Thoracic aorta (tissue), 2 donors: ENCODE measurements around the gene TOP1. TPM values are rescaled to one million over a fixed set of nuclear protein-coding genes. Genes with fewer than 3 reads are reported as not detected.

Experiments
- ATAC-seq: fragments of 150-250 bp; one replicate; pipeline ENCODE4 v1.8.0; 2017; ENCODE audit warnings: low read depth; ENCODE audit not compliant: insufficient number of reproducible peaks, low FRiP score
- DNase-seq: peaks from one replicate; pipeline ENCODE4 v3.0.0-alpha.2; 2020; ENCODE audit warnings: low spot score
- H3K27ac ChIP-seq, 2 donors: fragments of 200-600 bp; sonication (generic); 1 replicate in 1 of 2; 2 replicates in 1 of 2; pipeline ENCODE4 v1.5.1; 2016; ENCODE audit warnings: mild to moderate bottlenecking in 2 of 2, moderate library complexity in 2 of 2
- H3K27me3 ChIP-seq: fragments of 200-600 bp; sonication (generic); replicated peaks from 2 replicates; pipeline ENCODE4 v1.6.0; 2016; ENCODE audit warnings: mild to moderate bottlenecking; ENCODE audit not compliant: insufficient read depth
- H3K36me3 ChIP-seq: fragments of 200-600 bp; sonication (generic); one replicate; pipeline ENCODE4 v1.5.1; 2016
- H3K4me1 ChIP-seq, 2 donors: fragments of 200-600 bp; sonication (generic); 1 replicate in 1 of 2; 2 replicates in 1 of 2; pipeline versions ENCODE4 v1.5.1 to v1.6.0; 2016; ENCODE audit warnings: low read depth in 2 of 2, mild to moderate bottlenecking in 1 of 2; ENCODE audit not compliant: control insufficient read depth in 1 of 2
- H3K4me3 ChIP-seq: fragments of 200-600 bp; sonication (generic); 2 replicates; pipeline ENCODE4 v1.5.1; 2016; ENCODE audit warnings: mild to moderate bottlenecking
- H3K9me3 ChIP-seq: fragments of 200-600 bp; sonication (generic); 2 replicates; pipeline ENCODE4 v1.5.1; 2016
- CTCF ChIP-seq: fragments of 200-600 bp; sonication (generic); IDR thresholded peaks from one replicate; pipeline ENCODE4 v1.5.1; 2019; ENCODE audit warnings: antibody characterized with exemption
- total RNA-seq, 2 donors: library from RNA; depleted of rRNA; stranded (reverse); fragments of >200 nt; gene quantifications; one replicate each; pipeline versions ENCODE4 v1.1.0 to v1.2.3, GENCODE V29; 2016

Gene TOP1
- total RNA-seq, 2 donors from 2014 or later, result 17.3 to 35.4 TPM

GRCh38 chr20:41091927-41092326 lies 63.3 kb downstream of the TOP1 start:
- Histone ChIP-seq H3K4me1 (no peaks in the 10 kb centered on the region), H3K4me3 (no peak overlapping the region), H3K36me3 (peaks cover 29% of the 10 kb centered on the region), H3K27me3 (no peaks in the 10 kb centered on the region), H3K9me3 (no peaks in the 10 kb centered on the region), H3K27ac (no peak overlapping the region)
- TF ChIP-seq CTCF, result no peak
- ATAC-seq, result no peak
- DNase-seq, result no peak

- ATAC-seq (no peak), DNase-seq (no peak)
- peak overlapping the region in 1 of 2 donors; percentile 20 for H3K27ac ChIP-seq
- no peaks in the 10 kb centered on the region for H3K4me1 ChIP-seq
- no peaks in the 10 kb centered on the region for H3K9me3 ChIP-seq
- H3K4me3 ChIP-seq, result no peak overlapping the region
- peaks cover 35% of the 10 kb centered on the region for H3K36me3 ChIP-seq
- no peaks in the 10 kb centered on the region for H3K27me3 ChIP-seq
- no peak for TF ChIP-seq CTCF
These were observed 65.9 kb downstream of the TOP1 start for GRCh38 chr20:41094353-41095055.

- DNase-seq, result no peak
- no peak overlapping the region for H3K4me3 ChIP-seq
- TF ChIP-seq CTCF, result peak; percentile 85
- peaks cover 42% of the 10 kb centered on the region for H3K36me3 ChIP-seq
- no peak overlapping the region for H3K27ac ChIP-seq
- no peaks in the 10 kb centered on the region for H3K9me3 ChIP-seq
- no peaks in the 10 kb centered on the region for H3K27me3 ChIP-seq
- ATAC-seq, result peak; percentile 12
- no peaks in the 10 kb centered on the region for H3K4me1 ChIP-seq
These were observed 66.7 kb downstream of the TOP1 start for GRCh38 chr20:41095110-41095969.

- no peak for ATAC-seq
- no peaks in the 10 kb centered on the region for H3K9me3 ChIP-seq
- H3K36me3 ChIP-seq, result peaks cover 42% of the 10 kb centered on the region
- no peak for DNase-seq
- H3K4me1 ChIP-seq, result no peaks in the 10 kb centered on the region
- no peak for TF ChIP-seq CTCF
- no peaks in the 10 kb centered on the region for H3K27me3 ChIP-seq
- no peak overlapping the region for H3K4me3 ChIP-seq
- no peak overlapping the region for H3K27ac ChIP-seq
These were observed 70.2 kb downstream of the TOP1 start for GRCh38 chr20:41098703-41099250.

- TF ChIP-seq CTCF, result no peak
- Histone ChIP-seq H3K4me3 (no peak overlapping the region), H3K27me3 (no peaks in the 10 kb centered on the region), H3K36me3 (peaks cover 45% of the 10 kb centered on the region), H3K4me1 (no peaks in the 10 kb centered on the region), H3K27ac (no peak overlapping the region), H3K9me3 (no peaks in the 10 kb centered on the region)
- ATAC-seq, result no peak
- no peak for DNase-seq
These were observed 71.4 kb downstream of the TOP1 start for GRCh38 chr20:41100001-41100480.
